Brain microvascular endothelial cell (primary cell): Measurements from ENCODE around the gene TMC1.
"Not testable (repeated sequence)": the region's sequence is repeated elsewhere in the genome, so short reads cannot be mapped to it uniquely, and the experiment has no call there.

Experiments used
- DNase-seq: peaks from one replicate; pipeline ENCODE4 v3.0.0-alpha.2; 2020
- H3K27ac ChIP-seq: fragments of 250-450 bp; sonication (Bioruptor Pico); 2 replicates; pipeline ENCODE4 v1.5.1; 2020; ENCODE audit warnings: mild to moderate bottlenecking, moderate library complexity
- H3K27me3 ChIP-seq: fragments of 250-450 bp; sonication (Bioruptor Pico); replicated peaks from 2 replicates; pipeline ENCODE4 v1.5.1; 2020; ENCODE audit warnings: mild to moderate bottlenecking
- H3K36me3 ChIP-seq: fragments of 250-450 bp; sonication (Bioruptor Pico); replicated peaks from 2 replicates; pipeline ENCODE4 v1.5.1; 2020; ENCODE audit warnings: mild to moderate bottlenecking
- H3K4me3 ChIP-seq: 2 replicates; pipeline ENCODE4 v1.5.1; 2011; ENCODE audit warnings: low read depth, mild to moderate bottlenecking, control low read depth, low read length, moderate library complexity
- in situ Hi-C: cut with HindIII; loops from 2 replicates; pipeline ENCODE4 v1.10.0; 2017; ENCODE audit warnings: low sequenced_read_pairs, low pct_ligation_motif_present
- TF ChIP-seq, protein P1 (sequence below): IDR thresholded peaks from 2 replicates; pipeline ENCODE4 v1.5.1; 2011; ENCODE audit warnings: low read depth, mild to moderate bottlenecking, moderate library complexity, low read length, control low read depth, inconsistent platforms; ENCODE audit errors: missing control alignments

Gene TMC1

DNA sequence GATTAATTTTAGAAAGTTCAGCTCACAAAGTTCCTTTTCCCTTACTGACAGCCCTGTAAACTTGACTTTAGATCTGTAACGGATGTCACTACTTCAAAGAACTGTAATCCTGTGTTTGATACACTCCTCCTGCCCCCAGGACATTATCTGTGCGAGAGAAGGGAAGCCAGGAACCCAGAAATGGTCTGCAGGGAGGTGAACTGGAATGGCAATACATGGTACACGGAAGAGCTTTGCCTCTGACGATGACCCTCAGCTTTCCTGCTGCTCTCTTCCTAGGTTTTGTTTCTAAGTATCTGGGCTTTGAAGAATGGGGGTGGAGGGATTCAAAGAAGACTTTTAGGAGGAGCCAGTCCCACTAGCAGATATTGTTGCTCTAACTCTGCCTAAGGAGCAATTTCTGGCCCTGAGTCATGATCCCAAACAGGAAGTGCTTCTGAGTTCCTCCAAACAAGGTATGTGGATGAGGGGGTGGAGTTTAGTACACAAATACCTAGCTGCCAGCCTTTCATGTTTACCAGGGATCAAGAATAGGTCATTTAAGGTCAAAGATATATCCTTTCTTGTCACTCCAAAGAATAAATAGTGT is 43.4 kb upstream of the TMC1 start:
- H3K27ac ChIP-seq, result peak overlapping the region; percentile 47
- peak; percentile 68 for DNase-seq
- in situ Hi-C loops, result no loop called here

DNA sequence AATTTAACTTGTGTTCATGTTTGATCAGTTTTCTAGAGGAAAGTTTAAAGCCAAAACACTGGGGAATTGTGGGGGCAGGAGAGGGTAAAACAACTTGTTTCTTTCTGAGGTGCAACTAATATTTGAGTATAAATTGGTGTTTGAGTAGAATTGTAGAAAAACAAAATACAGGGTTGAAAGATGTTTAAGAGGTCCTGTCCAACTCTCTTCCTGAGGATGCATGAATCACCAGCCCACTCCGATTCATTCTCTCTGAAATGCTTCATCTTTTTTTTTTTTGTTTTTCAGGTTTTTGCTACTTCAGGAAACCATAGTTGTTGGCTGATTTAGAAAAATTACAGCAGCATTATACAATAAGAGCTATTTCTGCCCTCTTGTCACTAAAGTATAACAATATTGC is 42.4 kb upstream of the TMC1 start:
- in situ Hi-C loops, result no loop called here
- TF ChIP-seq, protein P1, sequence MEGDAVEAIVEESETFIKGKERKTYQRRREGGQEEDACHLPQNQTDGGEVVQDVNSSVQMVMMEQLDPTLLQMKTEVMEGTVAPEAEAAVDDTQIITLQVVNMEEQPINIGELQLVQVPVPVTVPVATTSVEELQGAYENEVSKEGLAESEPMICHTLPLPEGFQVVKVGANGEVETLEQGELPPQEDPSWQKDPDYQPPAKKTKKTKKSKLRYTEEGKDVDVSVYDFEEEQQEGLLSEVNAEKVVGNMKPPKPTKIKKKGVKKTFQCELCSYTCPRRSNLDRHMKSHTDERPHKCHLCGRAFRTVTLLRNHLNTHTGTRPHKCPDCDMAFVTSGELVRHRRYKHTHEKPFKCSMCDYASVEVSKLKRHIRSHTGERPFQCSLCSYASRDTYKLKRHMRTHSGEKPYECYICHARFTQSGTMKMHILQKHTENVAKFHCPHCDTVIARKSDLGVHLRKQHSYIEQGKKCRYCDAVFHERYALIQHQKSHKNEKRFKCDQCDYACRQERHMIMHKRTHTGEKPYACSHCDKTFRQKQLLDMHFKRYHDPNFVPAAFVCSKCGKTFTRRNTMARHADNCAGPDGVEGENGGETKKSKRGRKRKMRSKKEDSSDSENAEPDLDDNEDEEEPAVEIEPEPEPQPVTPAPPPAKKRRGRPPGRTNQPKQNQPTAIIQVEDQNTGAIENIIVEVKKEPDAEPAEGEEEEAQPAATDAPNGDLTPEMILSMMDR, result no peak
- Histone ChIP-seq H3K36me3 (no peaks in the 10 kb centered on the region), H3K27me3 (no peaks in the 10 kb centered on the region), H3K4me3 (no peak overlapping the region), H3K27ac (peak overlapping the region; percentile 47)
- no peak for DNase-seq

More for the DNA sequence above, 43.4 kb upstream of the TMC1 start:
- Histone ChIP-seq H3K36me3 (no peaks in the 10 kb centered on the region), H3K4me3 (no peak overlapping the region), H3K27me3 (no peaks in the 10 kb centered on the region)
- TF ChIP-seq, protein P1, result no peak

DNA sequence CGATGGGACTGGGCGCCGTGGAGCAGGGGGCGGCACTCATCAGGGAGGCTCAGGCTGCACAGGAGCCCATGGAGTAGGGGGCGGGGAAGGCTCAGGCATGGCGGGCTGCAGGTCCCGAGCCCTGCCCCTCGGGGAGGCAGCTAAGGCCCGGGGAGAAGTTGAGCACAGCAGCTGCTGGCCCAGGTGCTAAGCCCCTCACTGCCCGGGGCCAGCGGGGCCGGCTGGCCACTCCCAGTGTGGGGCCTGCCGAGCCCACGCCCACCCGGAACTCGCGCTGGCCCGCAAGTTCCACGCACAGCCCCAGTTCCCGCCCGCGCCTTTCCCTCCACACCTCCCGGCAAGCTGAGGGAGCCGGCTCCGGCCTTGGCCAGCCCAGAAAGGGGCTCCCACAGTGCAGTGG is 41.1 kb upstream of the TMC1 start:
- H3K36me3 ChIP-seq, H3K27ac ChIP-seq, H3K27me3 ChIP-seq, H3K4me3 ChIP-seq, in situ Hi-C loops, DNase-seq: not testable (repeated sequence)

DNA sequence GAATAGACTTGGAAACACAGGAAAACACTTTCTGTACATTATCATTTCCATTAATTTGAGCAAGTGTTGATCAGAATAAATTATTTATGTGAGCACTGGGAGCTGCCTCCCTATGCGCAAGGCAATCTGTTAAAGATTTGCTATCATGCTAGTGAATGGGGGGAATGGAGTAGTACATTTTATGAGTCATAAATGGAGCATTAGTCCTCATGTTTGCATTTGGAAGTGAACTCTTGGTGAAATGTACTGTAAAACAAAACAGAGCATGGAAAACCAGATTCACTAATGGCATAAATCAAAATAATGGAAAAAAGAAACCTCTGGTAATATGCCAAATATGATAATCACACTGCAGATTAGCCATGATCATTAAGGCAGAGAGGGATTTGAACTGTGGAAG is 40.5 kb upstream of the TMC1 start:
- Histone ChIP-seq H3K4me3 (no peak overlapping the region), H3K27me3 (no peaks in the 10 kb centered on the region), H3K27ac (no peak overlapping the region), H3K36me3 (no peaks in the 10 kb centered on the region)
- in situ Hi-C loops, result no loop called here
- TF ChIP-seq, protein P1, result no peak
- DNase-seq, result no peak

DNA sequence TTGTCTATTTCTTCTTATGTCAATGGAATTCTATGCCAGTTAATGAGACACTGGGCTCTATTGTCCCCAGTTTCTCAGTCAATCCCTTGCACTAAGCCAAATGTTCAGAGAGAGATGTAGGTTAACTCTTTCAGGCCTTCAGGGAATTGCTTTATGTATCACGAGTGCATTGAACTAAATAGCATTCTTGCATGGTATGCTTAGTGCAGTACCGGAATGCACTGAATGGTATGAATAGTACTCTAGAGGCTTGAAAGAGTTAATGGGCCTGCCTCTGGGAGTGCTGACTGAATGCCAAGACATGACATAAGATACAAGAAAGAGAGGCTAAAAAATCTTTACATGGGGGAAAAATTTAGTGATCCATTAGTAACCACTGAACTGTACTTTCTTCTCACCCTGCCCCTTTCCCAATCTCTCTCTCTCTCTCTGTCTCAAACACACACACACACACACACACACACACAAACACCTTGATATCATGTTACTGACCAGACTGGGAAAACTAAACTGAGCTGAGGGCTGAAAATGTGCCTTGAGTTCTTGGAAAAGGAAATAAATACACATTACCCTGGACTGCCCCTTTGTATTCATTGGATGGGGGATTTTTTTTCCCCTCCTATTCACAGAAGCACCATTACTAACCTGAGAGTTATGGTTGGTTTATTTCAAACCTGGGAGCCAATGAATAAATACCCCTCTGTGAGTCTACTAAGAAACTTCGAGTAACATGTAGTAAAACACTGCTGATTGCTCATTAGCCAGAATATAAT is 35.4 kb upstream of the TMC1 start:
- DNase-seq, result peak; percentile 42
- H3K4me3 ChIP-seq, result no peak overlapping the region
- TF ChIP-seq, protein P1, result no peak
- no peaks in the 10 kb centered on the region for H3K36me3 ChIP-seq
- no peak overlapping the region for H3K27ac ChIP-seq
- no peaks in the 10 kb centered on the region for H3K27me3 ChIP-seq
- in situ Hi-C loops, result no loop called here

DNA sequence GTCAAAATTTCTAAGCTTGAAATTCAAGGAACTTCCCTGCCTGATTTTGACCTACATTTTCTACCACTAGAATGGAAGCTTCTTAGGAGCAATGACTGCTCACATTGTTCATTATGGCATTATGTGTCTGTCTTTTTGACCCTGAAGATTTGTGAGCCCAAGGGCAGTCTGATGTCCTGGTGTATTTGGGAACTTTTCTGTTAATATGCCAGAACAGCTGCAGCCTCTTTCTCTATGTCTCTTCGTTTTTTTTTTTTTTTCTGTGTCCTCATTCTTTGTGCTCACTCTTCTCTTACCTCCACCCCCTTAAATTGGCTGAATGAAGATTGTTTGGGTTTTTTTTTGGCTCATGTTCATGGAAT is 34.8 kb upstream of the TMC1 start:
- in situ Hi-C loops, result no loop called here
- Histone ChIP-seq H3K36me3 (no peaks in the 10 kb centered on the region), H3K27ac (no peak overlapping the region), H3K27me3 (no peaks in the 10 kb centered on the region), H3K4me3 (no peak overlapping the region)
- DNase-seq, result no peak
- TF ChIP-seq, protein P1, result no peak

DNA sequence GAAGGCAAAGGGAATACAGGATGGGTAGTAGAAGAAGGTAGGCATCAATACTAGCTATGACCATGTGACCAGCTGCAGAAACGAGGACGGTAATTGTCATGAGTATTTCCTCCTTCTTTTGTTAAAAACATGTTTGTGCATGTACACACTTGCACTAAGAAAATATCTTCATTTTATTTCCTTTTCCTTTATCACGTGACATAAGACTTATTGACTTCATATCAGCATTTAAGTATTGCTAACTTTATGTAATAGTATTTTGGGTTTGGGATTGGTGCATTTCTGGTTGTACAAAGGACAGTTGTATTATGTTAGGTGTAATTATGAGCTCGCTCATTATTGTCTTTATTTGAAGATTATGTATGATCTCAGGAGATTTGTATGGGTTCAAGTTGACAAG is 33.7 kb upstream of the TMC1 start:
- H3K27ac ChIP-seq, H3K36me3 ChIP-seq, in situ Hi-C loops, H3K27me3 ChIP-seq, DNase-seq, H3K4me3 ChIP-seq: not testable (repeated sequence)
